ENCODE measurements around the gene FAM163B. TPM values are rescaled to one million over a fixed set of nuclear protein-coding genes. Genes with fewer than 3 reads are reported as not detected.

The FAM163B gene
- total and polyA plus RNA-seq, 2 donors (not counting 1 experiment from before 2014, with no cell fraction given): not detected

DNA sequence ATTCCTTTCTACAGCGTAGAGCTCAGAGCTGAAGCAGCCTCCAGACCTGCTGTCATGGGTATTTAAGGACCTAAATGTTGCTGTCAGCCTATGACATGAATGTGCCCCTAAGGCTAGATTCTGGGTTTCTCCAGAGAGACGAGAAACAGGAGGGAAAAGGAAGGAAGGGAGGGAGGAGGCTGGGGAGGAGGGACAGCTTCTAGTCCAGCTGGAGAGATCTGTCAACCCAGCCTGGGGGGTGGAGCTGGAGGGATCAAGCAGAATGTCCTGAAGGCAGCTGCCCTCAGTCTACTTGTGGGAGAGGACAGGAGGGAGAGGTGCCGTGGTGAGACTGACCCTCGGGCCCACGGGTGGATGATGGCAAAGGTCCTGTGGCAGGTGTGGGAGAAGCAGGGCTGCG lies 25.9 kb upstream of the FAM163B start:
- H3K9me3 ChIP-seq (ENCODE audit: control insufficient read depth, insufficient read depth, low read depth, low read length): no peaks in the 10 kb centered on the region
- H3K4me3 ChIP-seq (replicated peaks in 1 of 4; ENCODE audit: control extremely low read depth in 1 of 4, insufficient read depth in 1 of 4, low read depth in 3 of 4, low read length in 4 of 4): no peak overlapping the region
- H3K27me3 ChIP-seq (ENCODE audit: control insufficient read depth, insufficient read depth, low read length): no peaks in the 10 kb centered on the region
- H3K79me2 ChIP-seq (ENCODE audit: control insufficient read depth, insufficient read depth, low read length): no peaks in the 10 kb centered on the region
- H2AFZ ChIP-seq (ENCODE audit: low read length): no peak overlapping the region
- no peak overlapping the region for H3K9ac ChIP-seq (ENCODE audit: insufficient read depth, low read length)
- H3K4me1 ChIP-seq (ENCODE audit: control insufficient read depth, extremely low read depth, insufficient read depth, low read length): no peaks in the 10 kb centered on the region
- H3K27ac ChIP-seq (ENCODE audit: insufficient read depth, low read length): no peak overlapping the region
- H4K20me1 ChIP-seq (ENCODE audit: control insufficient read depth, extremely low read depth, insufficient read depth, low read length): no peaks in the 10 kb centered on the region
- no peak for TF ChIP-seq EZH2 (IDR thresholded peaks at IDR 0.05; ENCODE audit: low read length, missing control alignments)
- no peak for TF ChIP-seq CTCF (conservative IDR thresholded peaks at IDR 0.05 in 1 of 2, IDR thresholded peaks at IDR 0.05 in 1 of 2; ENCODE audit: low read depth in 1 of 2, low read length in 2 of 2)
- no peaks in the 10 kb centered on the region for H3K36me3 ChIP-seq (ENCODE audit: control insufficient read depth, insufficient read depth, low read length)
- no peak for DNase-seq (ENCODE audit: low read depth in 2 of 2)
- no peak overlapping the region for H3K4me2 ChIP-seq (ENCODE audit: extremely low read depth, insufficient read depth, low read length)

DNA sequence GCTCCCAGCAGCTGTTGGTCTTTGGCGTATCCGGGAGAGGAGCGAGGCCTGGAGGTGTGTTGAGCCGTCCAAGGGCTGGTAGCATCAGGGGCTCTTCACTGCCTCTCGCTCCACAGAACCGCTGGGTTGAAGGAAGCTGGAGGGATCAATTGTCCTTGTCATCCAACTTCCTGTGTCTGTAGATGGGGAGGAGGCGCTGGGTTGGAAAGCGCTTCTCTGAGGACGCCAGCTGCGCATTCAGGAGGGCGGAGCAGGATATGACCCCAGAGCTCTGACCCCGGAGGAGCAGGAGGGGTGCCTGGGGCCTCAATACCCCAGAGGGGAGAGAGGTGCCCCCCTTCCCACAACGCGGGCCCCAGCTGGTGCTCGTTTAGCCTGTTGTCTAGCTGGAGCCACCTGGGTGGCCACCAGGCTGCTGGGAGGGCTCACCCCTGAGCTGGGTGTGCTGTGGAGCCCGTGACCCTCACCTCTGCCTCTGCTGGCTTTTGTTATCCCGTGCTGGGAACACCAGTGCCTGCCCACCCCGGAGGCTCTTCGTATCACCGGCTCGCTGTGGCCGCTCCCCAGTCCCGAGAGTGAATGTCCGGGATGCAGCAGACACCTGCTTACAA lies 25.0 kb upstream of the FAM163B start:
- H3K9ac ChIP-seq (ENCODE audit: insufficient read depth, low read length): no peak overlapping the region
- no peaks in the 10 kb centered on the region for H3K27me3 ChIP-seq (ENCODE audit: control insufficient read depth, insufficient read depth, low read length)
- H3K27ac ChIP-seq (ENCODE audit: insufficient read depth, low read length): no peak overlapping the region
- no peaks in the 10 kb centered on the region for H3K36me3 ChIP-seq (ENCODE audit: control insufficient read depth, insufficient read depth, low read length)
- TF ChIP-seq EZH2 (IDR thresholded peaks at IDR 0.05; ENCODE audit: low read length, missing control alignments) (no peak), CTCF (conservative IDR thresholded peaks at IDR 0.05 in 1 of 2, IDR thresholded peaks at IDR 0.05 in 1 of 2; ENCODE audit: low read depth in 1 of 2, low read length in 2 of 2) (no peak)
- H3K79me2 ChIP-seq (ENCODE audit: control insufficient read depth, insufficient read depth, low read length): no peaks in the 10 kb centered on the region
- H3K9me3 ChIP-seq (ENCODE audit: control insufficient read depth, insufficient read depth, low read depth, low read length): no peaks in the 10 kb centered on the region
- no peak overlapping the region for H3K4me3 ChIP-seq (replicated peaks in 1 of 4; ENCODE audit: control extremely low read depth in 1 of 4, insufficient read depth in 1 of 4, low read depth in 3 of 4, low read length in 4 of 4)
- no peak for DNase-seq (ENCODE audit: low read depth in 2 of 2)
- H4K20me1 ChIP-seq (ENCODE audit: control insufficient read depth, extremely low read depth, insufficient read depth, low read length): no peaks in the 10 kb centered on the region
- H2AFZ ChIP-seq (ENCODE audit: low read length): no peak overlapping the region
- no peaks in the 10 kb centered on the region for H3K4me1 ChIP-seq (ENCODE audit: control insufficient read depth, extremely low read depth, insufficient read depth, low read length)
- H3K4me2 ChIP-seq (ENCODE audit: extremely low read depth, insufficient read depth, low read length): no peak overlapping the region

DNA sequence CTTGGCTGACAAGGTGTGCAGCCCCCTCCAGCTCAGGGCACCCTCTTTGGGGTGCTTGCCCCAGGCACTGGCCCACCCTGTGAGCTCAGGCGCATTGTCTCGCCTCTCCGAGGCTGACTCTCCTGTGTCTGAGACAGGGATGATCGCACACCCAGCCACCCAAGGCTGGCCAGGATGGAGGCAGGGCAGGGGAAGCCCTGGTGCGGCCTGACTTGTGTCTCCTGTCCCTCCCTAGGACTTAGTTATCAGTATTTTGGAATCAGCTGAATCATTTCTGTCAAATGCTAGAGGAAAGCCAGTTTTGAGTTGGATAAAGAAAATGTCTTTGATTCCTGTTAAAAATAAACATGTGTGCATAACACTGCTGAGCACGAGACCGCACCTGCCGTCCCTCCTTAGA lies 24.5 kb upstream of the FAM163B start:
- no peak for TF ChIP-seq CTCF (conservative IDR thresholded peaks at IDR 0.05 in 1 of 2, IDR thresholded peaks at IDR 0.05 in 1 of 2; ENCODE audit: low read depth in 1 of 2, low read length in 2 of 2)
- TF ChIP-seq EZH2 (IDR thresholded peaks at IDR 0.05; ENCODE audit: low read length, missing control alignments): no peak
- Histone ChIP-seq H3K4me1 (ENCODE audit: control insufficient read depth, extremely low read depth, insufficient read depth, low read length) (no peaks in the 10 kb centered on the region), H3K9ac (ENCODE audit: insufficient read depth, low read length) (no peak overlapping the region), H3K4me2 (ENCODE audit: extremely low read depth, insufficient read depth, low read length) (no peak overlapping the region), H2AFZ (ENCODE audit: low read length) (no peak overlapping the region), H4K20me1 (ENCODE audit: control insufficient read depth, extremely low read depth, insufficient read depth, low read length) (no peaks in the 10 kb centered on the region), H3K79me2 (ENCODE audit: control insufficient read depth, insufficient read depth, low read length) (no peaks in the 10 kb centered on the region), H3K27me3 (ENCODE audit: control insufficient read depth, insufficient read depth, low read length) (no peaks in the 10 kb centered on the region), H3K9me3 (ENCODE audit: control insufficient read depth, insufficient read depth, low read depth, low read length) (no peaks in the 10 kb centered on the region), H3K4me3 (replicated peaks in 1 of 4; ENCODE audit: control extremely low read depth in 1 of 4, insufficient read depth in 1 of 4, low read depth in 3 of 4, low read length in 4 of 4) (no peak overlapping the region), H3K27ac (ENCODE audit: insufficient read depth, low read length) (no peak overlapping the region), H3K36me3 (ENCODE audit: control insufficient read depth, insufficient read depth, low read length) (no peaks in the 10 kb centered on the region)
- no peak for DNase-seq (ENCODE audit: low read depth in 2 of 2)
